Spleen (tissue), 11 donors: Measurements from ENCODE around the gene GRID2. TPM values are rescaled to one million over a fixed set of nuclear protein-coding genes. Genes with fewer than 3 reads are reported as not detected.

Experiments used
- DNase-seq: peaks from one replicate; pipeline ENCODE4 v3.0.0-alpha.2; 2020
- H3K27ac ChIP-seq, 8 donors: fragments of 200-600 bp; sonication (generic) in 7 of 8; 1 replicate in 4 of 8; 2 replicates in 4 of 8; pipeline versions ENCODE4 v1.5.0 to v1.8.0; 2016 to 2021; ENCODE audit warnings: inconsistent platforms in 4 of 8, mild to moderate bottlenecking in 4 of 8, moderate library complexity in 1 of 8
- H3K27me3 ChIP-seq, 7 donors: fragments of 200-600 bp; sonication (generic) in 6 of 7; replicated peaks in 1 of 7; 1 replicate in 4 of 7; 2 replicates in 3 of 7; pipeline versions ENCODE4 v1.5.0 to v1.8.0; 2016 to 2021; ENCODE audit warnings: inconsistent platforms in 3 of 7, mild to moderate bottlenecking in 1 of 7
- H3K36me3 ChIP-seq, 6 donors: fragments of 200-600 bp; sonication (generic) in 5 of 6; 1 replicate in 4 of 6; 2 replicates in 2 of 6; pipeline versions ENCODE4 v1.5.0 to v1.8.0; 2016 to 2021; ENCODE audit warnings: inconsistent platforms in 2 of 6
- H3K4me1 ChIP-seq, 6 donors: fragments of 200-600 bp; sonication (generic) in 5 of 6; 1 replicate in 3 of 6; 2 replicates in 3 of 6; pipeline versions ENCODE4 v1.5.0 to v1.8.0; 2016 to 2021; ENCODE audit warnings: inconsistent platforms in 3 of 6
- H3K4me3 ChIP-seq, 8 donors: fragments of 200-600 bp; sonication (generic) in 7 of 8; 1 replicate in 4 of 8; 2 replicates in 4 of 8; pipeline versions ENCODE4 v1.5.0 to v1.8.0; 2016 to 2021; ENCODE audit warnings: inconsistent platforms in 4 of 8, mild to moderate bottlenecking in 4 of 8, moderate library complexity in 2 of 8
- H3K9me3 ChIP-seq, 8 donors: fragments of 200-600 bp; sonication (generic) in 7 of 8; 1 replicate in 4 of 8; 2 replicates in 4 of 8; pipeline versions ENCODE4 v1.5.0 to v1.8.0; 2016 to 2021; ENCODE audit warnings: inconsistent platforms in 4 of 8
- CTCF ChIP-seq, 11 experiments: fragments of 200-600 bp in 7 of 11; fragments of 450-650 bp in 4 of 11; sonication (generic) in 4 of 11; IDR thresholded peaks in 8 of 11; conservative IDR thresholded peaks in 3 of 11; 1 replicate in 7 of 11; 2 replicates in 4 of 11; pipeline versions ENCODE4 v1.4.0 to v1.8.0; 2016 to 2021; ENCODE audit warnings: antibody characterized with exemption in 11 of 11, inconsistent platforms in 4 of 11, mild to moderate bottlenecking in 1 of 11
- POLR2A ChIP-seq, 3 donors: fragments of 450-650 bp; IDR thresholded peaks; one replicate each; pipeline ENCODE4 v1.5.1; 2017; ENCODE audit warnings: antibody characterized with exemption in 3 of 3, mild to moderate bottlenecking in 1 of 3
- POLR2AphosphoS5 ChIP-seq, 3 donors: sonication (generic); formaldehyde crosslinking; IDR thresholded peaks; one replicate each; pipeline ENCODE4 v1.5.1; 2017; ENCODE audit warnings: antibody characterized with exemption in 3 of 3
- WGBS, 5 donors: extraction: QIAGEN DNeasy Blood & Tissue Kit in 3 of 5; methylation state at CpG; one replicate each; pipeline versions ENCODE4 v1.1.5 to v1.1.7; 2013 to 2018; 5-methylcytosine and 5-hydroxymethylcytosine counted together
- intact Hi-C: fragments of 100-400 bp; cut with DNase I; formaldehyde crosslinking; loops from one replicate; pipeline ENCODE4 v1.15.0; 2023; ENCODE audit warnings: low total_unique reads
- polyA plus RNA-seq, 3 donors: library from polyadenylated mRNA; stranded (reverse); fragments of 200-250 nt; gene quantifications; one replicate each; pipeline ENCODE4 v1.2.1, GENCODE V29; 2013
- total RNA-seq, 7 donors: library from RNA; depleted of rRNA in 3 of 7; stranded (reverse); fragments of >200 nt in 3 of 7; fragmentation: NEBNext Ultra II Directional in 4 of 7; extraction: Animal tissue kit (Norgen Biotek cat#: 25700) in 4 of 7; gene quantifications; one replicate each; pipeline versions ENCODE4 v1.1.0 to v1.2.1, GENCODE V29; 2016 to 2021
- donor health status: healthy with polysubstance abuse.
- donor health status: DM: no; HTN: no; CAD: no; lungs with moderate emphysema.
- donor health status: DM: no; HTN: no; CAD: no.
- donor health status: Bipolar disorder and iron deficiency.
- donor health status: healthy.
- donor health status: DM: no; HTN: no; CAD: no.
- donor health status: DM: yes; HTN: yes; CAD: no.

The GRID2 gene
- total and polyA plus RNA-seq, 10 donors: 0.03 to 0.92 (median 0.22) TPM; not detected in 4

- Histone ChIP-seq H3K27me3 (no peaks in the 10 kb centered on the region), H3K4me1 (no peaks in the 10 kb centered on the region), H3K9me3 (no peaks in the 10 kb centered on the region), H3K27ac (no peak overlapping the region), H3K36me3 (no peaks in the 10 kb centered on the region), H3K4me3 (no peak overlapping the region)
- WGBS, 5 donors: 73 to 90% (median 90%) methylated on average over 4 of the region's 4 CpGs
- DNase-seq: no peak
- TF ChIP-seq POLR2AphosphoS5 (IDR thresholded peaks at IDR 0.05) (no peak), POLR2A (IDR thresholded peaks at IDR 0.05) (no peak), CTCF (IDR thresholded peaks at IDR 0.05 in 8 of 11, conservative IDR thresholded peaks at IDR 0.05 in 3 of 11) (no peak)
- intact Hi-C loops: no loop called here
These were observed 884.1 kb downstream of the GRID2 start for GRCh38 chr4:93187892-93188291.

DNA sequence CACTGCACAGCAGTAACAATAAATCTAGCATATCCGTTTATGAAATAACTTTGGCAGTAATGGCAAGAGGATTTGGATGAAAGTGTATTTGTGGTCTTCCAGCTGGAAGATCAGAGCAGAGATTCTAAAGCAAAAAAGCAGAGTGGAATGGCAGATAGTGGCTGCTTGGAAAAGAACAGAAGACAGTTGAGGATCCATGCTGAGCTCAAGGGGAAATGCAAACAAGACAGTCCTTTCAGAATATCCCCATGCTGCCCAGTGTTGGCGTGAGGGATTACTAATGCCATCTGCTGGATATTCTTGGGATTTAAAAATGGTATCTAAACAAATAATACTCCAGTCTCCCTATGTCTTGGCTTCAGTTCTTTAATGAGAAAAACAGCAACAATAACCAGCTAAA, 895.7 kb downstream of the GRID2 start:
- Histone ChIP-seq H3K27ac (no peak overlapping the region), H3K9me3 (no peaks in the 10 kb centered on the region), H3K4me3 (no peak overlapping the region), H3K27me3 (no peaks in the 10 kb centered on the region), H3K36me3 (no peaks in the 10 kb centered on the region), H3K4me1 (no peaks in the 10 kb centered on the region)
- 40 to 79% (median 61%) methylated on average over 2 of the region's 2 CpGs for WGBS, 5 donors
- no peak for DNase-seq
- TF ChIP-seq POLR2AphosphoS5 (IDR thresholded peaks at IDR 0.05): no peak
- peak in 2 of 11 experiments; percentile 15 to 21 for TF ChIP-seq CTCF (IDR thresholded peaks at IDR 0.05 in 8 of 11, conservative IDR thresholded peaks at IDR 0.05 in 3 of 11)
- intact Hi-C loops: no loop called here

DNA sequence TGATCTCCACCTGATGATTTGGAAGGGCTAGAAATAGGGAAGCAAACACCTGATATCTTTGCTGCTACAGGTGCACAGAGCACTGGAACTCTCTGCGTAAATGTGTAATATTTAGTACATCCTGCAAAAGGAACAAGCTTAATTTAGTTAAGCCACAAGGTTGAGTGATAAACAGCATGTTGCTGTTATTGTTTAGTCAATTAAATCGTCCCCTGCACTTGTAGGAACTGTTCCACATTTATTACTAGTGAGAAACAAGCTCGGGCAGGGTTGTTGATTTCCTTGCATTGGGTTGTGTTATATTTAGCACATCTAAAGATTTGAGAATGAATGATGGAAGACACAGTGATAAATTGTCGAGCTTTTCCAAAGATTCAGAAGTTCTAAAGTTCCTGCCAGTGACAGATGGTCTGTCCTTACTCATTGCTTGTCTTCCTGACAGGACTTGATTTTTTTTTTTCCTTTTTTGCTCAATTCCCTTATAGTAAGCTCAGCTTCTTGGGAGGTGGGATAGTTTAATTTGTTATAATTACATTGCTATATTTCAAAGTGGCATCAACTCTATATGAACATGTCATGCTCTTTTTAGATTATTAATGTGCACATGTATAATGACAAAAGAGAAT, 897.8 kb downstream of the GRID2 start:
- TF ChIP-seq POLR2AphosphoS5 (IDR thresholded peaks at IDR 0.05): no peak
- TF ChIP-seq POLR2A (IDR thresholded peaks at IDR 0.05): no peak
- TF ChIP-seq CTCF (IDR thresholded peaks at IDR 0.05 in 8 of 11, conservative IDR thresholded peaks at IDR 0.05 in 3 of 11): no peak
- no peak for DNase-seq
- Histone ChIP-seq H3K9me3 (no peaks in the 10 kb centered on the region), H3K27me3 (no peaks in the 10 kb centered on the region), H3K36me3 (no peaks in the 10 kb centered on the region), H3K4me1 (no peaks in the 10 kb centered on the region), H3K27ac (no peak overlapping the region), H3K4me3 (no peak overlapping the region)
- WGBS, 5 donors: 35 to 46% (median 39%) methylated on average over 4 of the region's 4 CpGs
- intact Hi-C loops: no loop called here

- H3K9me3 ChIP-seq: no peaks in the 10 kb centered on the region
- intact Hi-C loops: no loop called here
- no peak for TF ChIP-seq POLR2AphosphoS5 (IDR thresholded peaks at IDR 0.05)
- no peak for DNase-seq
- no peaks in the 10 kb centered on the region for H3K27me3 ChIP-seq
- H3K4me3 ChIP-seq: no peak overlapping the region
- H3K4me1 ChIP-seq: no peaks in the 10 kb centered on the region
- H3K27ac ChIP-seq: no peak overlapping the region
- no peaks in the 10 kb centered on the region for H3K36me3 ChIP-seq
- 87 to 96% (median 91%) methylated on average over 4 of the region's 4 CpGs for WGBS, 5 donors
These were observed 899.9 kb downstream of the GRID2 start for GRCh38 chr4:93203708-93204107.

GRCh38 chr4:93212250-93212649, 908.5 kb downstream of the GRID2 start:
- Histone ChIP-seq H3K4me3 (no peak overlapping the region), H3K27me3 (no peaks in the 10 kb centered on the region), H3K9me3 (no peaks in the 10 kb centered on the region), H3K27ac (no peak overlapping the region), H3K36me3 (no peaks in the 10 kb centered on the region), H3K4me1 (no peaks in the 10 kb centered on the region)
- DNase-seq: no peak
- WGBS, 5 donors: 85 to 94% (median 88%) methylated on average over 3 of the region's 3 CpGs
- no peak for TF ChIP-seq POLR2AphosphoS5 (IDR thresholded peaks at IDR 0.05)
- no peak for TF ChIP-seq CTCF (IDR thresholded peaks at IDR 0.05 in 8 of 11, conservative IDR thresholded peaks at IDR 0.05 in 3 of 11)
- no peak for TF ChIP-seq POLR2A (IDR thresholded peaks at IDR 0.05)
- intact Hi-C loops: no loop called here
